PC-9 (cell line): ENCODE results near the gene HDC. TPM values are rescaled to one million over a fixed set of nuclear protein-coding genes. Genes with fewer than 3 reads are reported as not detected.

Experiments
- BruUV-seq: library from RNA; stranded (reverse); fragments of 400-500 nt; replicated peaks from 2 replicates; lab custom pipeline; 2021; lab: Mats Ljungman, UMichigan
- CTCF ChIA-PET: fragments of 300-600 bp; sonication (Branson Sonifier 250); formaldehyde crosslinking; loops from one replicate; lab custom pipeline; 2022; ENCODE audit warnings: antibody characterized with exemption; lab: Charles Lee
- POLR2A ChIA-PET: fragments of 300-600 bp; sonication (Branson Sonifier 250); formaldehyde crosslinking; loops from one replicate; lab custom pipeline; 2022; ENCODE audit warnings: antibody characterized with exemption; ENCODE audit not compliant: unreplicated experiment; lab: Charles Lee
- DNase-seq, 2 experiments: peaks; one replicate each; pipeline versions ENCODE4 v3.0.0 to v3.0.0-alpha.2; 2015 to 2022; ENCODE audit warnings: mixed read lengths in 1 of 2
- H2AFZ ChIP-seq: fragments of 200-600 bp; sonication (generic); 2 replicates; pipeline ENCODE4 v1.8.1; 2017; ENCODE audit warnings: antibody characterized with exemption
- H3F3A ChIP-seq: fragments of 200-600 bp; sonication (generic); 2 replicates; pipeline ENCODE4 v1.8.1; 2017; ENCODE audit warnings: antibody characterized with exemption, mild to moderate bottlenecking, low read depth; ENCODE audit not compliant: insufficient read depth
- H3K27ac ChIP-seq: fragments of 200-600 bp; sonication (generic); 2 replicates; pipeline ENCODE4 v1.6.1; 2016; ENCODE audit warnings: mixed run types
- H3K27me3 ChIP-seq: fragments of 200-600 bp; sonication (generic); 2 replicates; pipeline ENCODE4 v1.6.1; 2016; ENCODE audit warnings: low read depth, mixed run types; ENCODE audit not compliant: insufficient read depth
- H3K36me3 ChIP-seq: fragments of 200-600 bp; sonication (generic); 2 replicates; pipeline ENCODE4 v1.6.1; 2016; ENCODE audit warnings: low read depth, mixed run types
- H3K4me1 ChIP-seq: fragments of 200-600 bp; sonication (generic); replicated peaks from 2 replicates; pipeline ENCODE4 v1.6.1; 2016; ENCODE audit warnings: mixed run types; ENCODE audit not compliant: insufficient read depth
- H3K4me2 ChIP-seq: fragments of 200-600 bp; sonication (generic); 2 replicates; pipeline ENCODE4 v1.6.1; 2017; ENCODE audit warnings: mixed run types
- H3K4me3 ChIP-seq: fragments of 200-600 bp; sonication (generic); 2 replicates; pipeline ENCODE4 v1.6.1; 2016; ENCODE audit warnings: mixed run types
- H3K79me2 ChIP-seq: fragments of 200-600 bp; sonication (generic); 2 replicates; pipeline ENCODE4 v1.6.1; 2017; ENCODE audit warnings: low read depth, mixed run types
- H3K9me2 ChIP-seq: fragments of 200-600 bp; sonication (generic); 2 replicates; pipeline ENCODE4 v1.8.1; 2017; ENCODE audit warnings: mild to moderate bottlenecking; ENCODE audit not compliant: insufficient read depth
- H3K9me3 ChIP-seq: fragments of 200-600 bp; sonication (generic); 2 replicates; pipeline ENCODE4 v1.8.1; 2016; ENCODE audit warnings: low read depth; ENCODE audit not compliant: insufficient read depth
- H4K20me1 ChIP-seq: fragments of 200-600 bp; sonication (generic); 2 replicates; pipeline ENCODE4 v1.8.1; 2017; ENCODE audit not compliant: insufficient read depth
- CTCF ChIP-seq: fragments of 200-600 bp; sonication (generic); conservative IDR thresholded peaks from 2 replicates; pipeline ENCODE4 v1.6.1; 2017; ENCODE audit warnings: mixed run types, antibody characterized with exemption, mild to moderate bottlenecking, moderate library complexity
- EZH2 ChIP-seq: fragments of 200-600 bp; sonication (generic); IDR thresholded peaks from 2 replicates; pipeline ENCODE4 v1.8.0; 2017; ENCODE audit warnings: antibody characterized with exemption, low read depth
- intact Hi-C: fragments of 100-400 bp; cut with micrococcal nuclease; formaldehyde crosslinking; loops from one replicate; pipeline ENCODE4 v1.10.0; 2022; ENCODE audit not compliant: unreplicated experiment
- total RNA-seq: library from RNA; stranded (reverse); gene quantifications from 2 replicates; pipeline ENCODE4 v1.2.3, GENCODE V29; 2021

Gene HDC
- total RNA-seq, 1 experiment from 2014 or later: not detected

- no peak overlapping the region for H3K4me2 ChIP-seq
- H3K4me1 ChIP-seq: no peaks in the 10 kb centered on the region
- no peaks in the 10 kb centered on the region for H3F3A ChIP-seq
- intact Hi-C loops: no loop called here
- H3K36me3 ChIP-seq: no peaks in the 10 kb centered on the region
- no peaks in the 10 kb centered on the region for H4K20me1 ChIP-seq
- ChIA-PET CTCF (no interaction called here), POLR2A (no interaction called here)
- no peak for DNase-seq
- H3K27ac ChIP-seq: no peak overlapping the region
- no peak overlapping the region for H3K4me3 ChIP-seq
- H3K79me2 ChIP-seq: no peaks in the 10 kb centered on the region
- no peaks in the 10 kb centered on the region for H3K9me2 ChIP-seq
- H3K9me3 ChIP-seq: no peaks in the 10 kb centered on the region
- no TSS peak for BruUV-seq
- no peaks in the 10 kb centered on the region for H3K27me3 ChIP-seq
- no peak overlapping the region for H2AFZ ChIP-seq
- no peak for TF ChIP-seq CTCF
- no peak for TF ChIP-seq EZH2
These were observed 11.8 kb upstream of the HDC start for GRCh38 chr15:50277370-50277769.

DNA sequence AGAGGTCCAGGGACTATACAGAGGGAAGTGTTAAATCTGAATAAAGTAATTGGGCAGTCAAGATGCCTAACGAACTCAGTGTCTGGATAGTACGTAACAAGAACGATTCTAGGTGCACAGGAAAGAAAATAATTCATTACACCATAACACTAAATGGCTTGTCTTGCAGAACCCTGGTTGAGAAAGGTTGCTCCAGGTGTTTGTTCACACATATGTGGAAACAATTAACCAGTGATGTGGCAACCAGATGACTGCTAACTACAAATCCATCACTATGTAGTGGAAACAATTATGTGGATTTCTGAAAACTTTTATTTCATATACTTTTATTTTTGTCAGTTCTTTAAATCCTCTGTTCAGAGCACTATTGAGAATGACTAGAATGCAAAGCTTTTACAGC, 10.4 kb upstream of the HDC start:
- H2AFZ ChIP-seq: no peak overlapping the region
- no peak overlapping the region for H3K4me2 ChIP-seq
- H3K27ac ChIP-seq: no peak overlapping the region
- DNase-seq: no peak
- TF ChIP-seq CTCF: no peak
- no peak for TF ChIP-seq EZH2
- H3K27me3 ChIP-seq: no peaks in the 10 kb centered on the region
- no peaks in the 10 kb centered on the region for H3K4me1 ChIP-seq
- H3K4me3 ChIP-seq: no peak overlapping the region
- POLR2A ChIA-PET: no interaction called here
- no peaks in the 10 kb centered on the region for H4K20me1 ChIP-seq
- no TSS peak for BruUV-seq
- H3F3A ChIP-seq: no peaks in the 10 kb centered on the region
- no peaks in the 10 kb centered on the region for H3K79me2 ChIP-seq
- no peaks in the 10 kb centered on the region for H3K9me2 ChIP-seq
- intact Hi-C loops: no loop called here
- H3K36me3 ChIP-seq: no peaks in the 10 kb centered on the region
- H3K9me3 ChIP-seq: no peaks in the 10 kb centered on the region
- CTCF ChIA-PET: no interaction called here

GRCh38 chr15:50275091-50275490, 9.6 kb upstream of the HDC start:
- no peak overlapping the region for H3K4me2 ChIP-seq
- H3K4me1 ChIP-seq: no peaks in the 10 kb centered on the region
- intact Hi-C loops: no loop called here
- H3K9me2 ChIP-seq: no peaks in the 10 kb centered on the region
- no peaks in the 10 kb centered on the region for H3K27me3 ChIP-seq
- TF ChIP-seq EZH2 (no peak), CTCF (no peak)
- ChIA-PET CTCF (no interaction called here), POLR2A (no interaction called here)
- H3K79me2 ChIP-seq: no peaks in the 10 kb centered on the region
- no peak overlapping the region for H3K27ac ChIP-seq
- no peaks in the 10 kb centered on the region for H3K9me3 ChIP-seq
- DNase-seq: no peak
- H3K36me3 ChIP-seq: no peaks in the 10 kb centered on the region
- no peaks in the 10 kb centered on the region for H4K20me1 ChIP-seq
- H3K4me3 ChIP-seq: no peak overlapping the region
- BruUV-seq: no TSS peak
- no peaks in the 10 kb centered on the region for H3F3A ChIP-seq
- no peak overlapping the region for H2AFZ ChIP-seq
